GM23338 (cell line): ENCODE measurements around the gene CXCR5. TPM values are rescaled to one million over a fixed set of nuclear protein-coding genes. Genes with fewer than 3 reads are reported as not detected.

Source experiments
- ATAC-seq: fragments of 200-7000 bp; cut with Tn5 transposase; 3 replicates; pipeline ENCODE4 v1.9.1; 2020
- DNase-seq: peaks from one replicate; pipeline ENCODE4 v3.0.0-alpha.2; 2015; ENCODE audit warnings: low spot score
- H2AFZ ChIP-seq: fragments of 200-600 bp; sonication (generic); 2 replicates; pipeline ENCODE4 v1.8.0; 2016; ENCODE audit warnings: antibody characterized with exemption, mild to moderate bottlenecking, moderate library complexity
- H3F3A ChIP-seq: fragments of 200-600 bp; sonication (generic); replicated peaks from 2 replicates; pipeline ENCODE4 v1.8.0; 2017; ENCODE audit warnings: antibody characterized with exemption, mixed run types, low read depth
- H3K27ac ChIP-seq: fragments of 200-600 bp; sonication (generic); 2 replicates; pipeline ENCODE4 v1.6.1; 2016; ENCODE audit warnings: low read depth
- H3K27me3 ChIP-seq: fragments of 200-600 bp; sonication (generic); 2 replicates; pipeline ENCODE4 v1.8.0; 2016; ENCODE audit warnings: mild to moderate bottlenecking, mixed run types, moderate library complexity; ENCODE audit not compliant: insufficient read depth
- H3K36me3 ChIP-seq: fragments of 200-600 bp; sonication (generic); 2 replicates; pipeline ENCODE4 v1.8.0; 2016; ENCODE audit warnings: mild to moderate bottlenecking; ENCODE audit not compliant: insufficient read depth
- H3K4me1 ChIP-seq: fragments of 200-600 bp; sonication (generic); 2 replicates; pipeline ENCODE4 v1.8.0; 2016; ENCODE audit warnings: mild to moderate bottlenecking, moderate library complexity; ENCODE audit not compliant: insufficient read depth
- H3K4me2 ChIP-seq: fragments of 200-600 bp; sonication (generic); 2 replicates; pipeline ENCODE4 v1.7.1; 2017; ENCODE audit warnings: mixed run types
- H3K4me3 ChIP-seq: fragments of 200-600 bp; sonication (generic); 2 replicates; pipeline ENCODE4 v1.6.1; 2016; ENCODE audit warnings: mixed run types
- H3K79me2 ChIP-seq: fragments of 200-600 bp; sonication (generic); replicated peaks from 2 replicates; pipeline ENCODE4 v1.8.0; 2017; ENCODE audit warnings: mild to moderate bottlenecking; ENCODE audit not compliant: insufficient read depth
- H3K9me2 ChIP-seq: fragments of 200-600 bp; sonication (generic); 2 replicates; pipeline ENCODE4 v1.8.0; 2017; ENCODE audit not compliant: insufficient read depth
- H4K20me1 ChIP-seq: fragments of 200-600 bp; sonication (generic); replicated peaks from 2 replicates; pipeline ENCODE4 v1.8.0; 2017; ENCODE audit warnings: mild to moderate bottlenecking; ENCODE audit not compliant: insufficient read depth
- H3K27ac Mint-ChIP-seq: 2 replicates; pipeline ENCODE4 v1.8.0; 2020; ENCODE audit warnings: inconsistent platforms, mild to moderate bottlenecking, moderate library complexity, mixed read lengths
- H3K27me3 Mint-ChIP-seq: 3 replicates; pipeline ENCODE4 v1.8.0; 2022; ENCODE audit warnings: low read depth, mild to moderate bottlenecking, moderate library complexity, mixed read lengths, inconsistent platforms; ENCODE audit not compliant: insufficient read depth, poor library complexity
- H3K36me3 Mint-ChIP-seq: 3 replicates; pipeline ENCODE4 v1.8.0; 2021; ENCODE audit warnings: low read depth, mild to moderate bottlenecking, inconsistent platforms, moderate library complexity, mixed read lengths
- H3K4me1 Mint-ChIP-seq: 3 replicates; pipeline ENCODE4 v1.8.0; 2020; ENCODE audit warnings: mild to moderate bottlenecking, inconsistent platforms, mixed read lengths
- H3K4me3 Mint-ChIP-seq: 3 replicates; pipeline ENCODE4 v1.8.0; 2021; ENCODE audit warnings: moderate library complexity, mild to moderate bottlenecking, inconsistent platforms, mixed read lengths
- H3K9me3 Mint-ChIP-seq: 3 replicates; pipeline ENCODE4 v1.8.0; 2020; ENCODE audit warnings: moderate library complexity, mild to moderate bottlenecking, inconsistent platforms, mixed read lengths
- CREB1 ChIP-seq: fragments of 250-450 bp; sonication (Bioruptor Pico); IDR thresholded peaks from 2 replicates; pipeline ENCODE4 v1.5.0; 2020; ENCODE audit warnings: low read depth, mild to moderate bottlenecking, moderate library complexity
- ETS1 ChIP-seq: IDR thresholded peaks from 2 replicates; pipeline ENCODE4 v1.6.1; 2016; ENCODE audit warnings: antibody characterized with exemption
- EZH2 ChIP-seq: fragments of 200-600 bp; sonication (generic); IDR thresholded peaks from one replicate; pipeline ENCODE4 v1.8.0; 2017; ENCODE audit warnings: antibody characterized with exemption, mild to moderate bottlenecking, low read depth; ENCODE audit not compliant: unreplicated experiment
- EZH2phosphoT487 ChIP-seq: fragments of 200-600 bp; sonication (generic); IDR thresholded peaks from one replicate; pipeline ENCODE4 v1.8.1; 2018; ENCODE audit warnings: antibody characterized with exemption; ENCODE audit not compliant: unreplicated experiment
- JUNB ChIP-seq: IDR thresholded peaks from one replicate; pipeline ENCODE4 v1.6.1; 2016; ENCODE audit warnings: antibody characterized with exemption; ENCODE audit not compliant: unreplicated experiment
- NANOG ChIP-seq: IDR thresholded peaks from 2 replicates; pipeline ENCODE4 v1.6.1; 2016; ENCODE audit warnings: antibody characterized with exemption, borderline replicate concordance
- POLR2AphosphoS5 ChIP-seq: IDR thresholded peaks from 2 replicates; pipeline ENCODE4 v1.6.1; 2016; ENCODE audit warnings: antibody characterized with exemption, low read depth
- REST ChIP-seq: IDR thresholded peaks from one replicate; pipeline ENCODE4 v1.6.1; 2018; ENCODE audit warnings: antibody characterized with exemption; ENCODE audit not compliant: unreplicated experiment
- ZNF462 ChIP-seq: fragments of 250-450 bp; sonication (Bioruptor Pico); IDR thresholded peaks from 2 replicates; pipeline ENCODE4 v1.5.0; 2020; ENCODE audit warnings: mild to moderate bottlenecking, moderate library complexity
- polyA plus RNA-seq: library from polyadenylated mRNA; unstranded; fragments of >200 nt; fragmentation: Nextera tagmentation; extraction: Ambion mirVana; gene quantifications from 2 replicates; pipeline ENCODE4 v1.2.1, GENCODE V29; 2016
- total RNA-seq: library from RNA; depleted of rRNA; stranded (reverse); fragments of >200 nt; shearing (Covaris generic); gene quantifications from 2 replicates; pipeline ENCODE4 v1.2.3, GENCODE V29; 2014

CXCR5 gene
- total and polyA plus RNA-seq, 2 experiments from 2014 or later = 0.18 TPM; not detected in 1

DNA sequence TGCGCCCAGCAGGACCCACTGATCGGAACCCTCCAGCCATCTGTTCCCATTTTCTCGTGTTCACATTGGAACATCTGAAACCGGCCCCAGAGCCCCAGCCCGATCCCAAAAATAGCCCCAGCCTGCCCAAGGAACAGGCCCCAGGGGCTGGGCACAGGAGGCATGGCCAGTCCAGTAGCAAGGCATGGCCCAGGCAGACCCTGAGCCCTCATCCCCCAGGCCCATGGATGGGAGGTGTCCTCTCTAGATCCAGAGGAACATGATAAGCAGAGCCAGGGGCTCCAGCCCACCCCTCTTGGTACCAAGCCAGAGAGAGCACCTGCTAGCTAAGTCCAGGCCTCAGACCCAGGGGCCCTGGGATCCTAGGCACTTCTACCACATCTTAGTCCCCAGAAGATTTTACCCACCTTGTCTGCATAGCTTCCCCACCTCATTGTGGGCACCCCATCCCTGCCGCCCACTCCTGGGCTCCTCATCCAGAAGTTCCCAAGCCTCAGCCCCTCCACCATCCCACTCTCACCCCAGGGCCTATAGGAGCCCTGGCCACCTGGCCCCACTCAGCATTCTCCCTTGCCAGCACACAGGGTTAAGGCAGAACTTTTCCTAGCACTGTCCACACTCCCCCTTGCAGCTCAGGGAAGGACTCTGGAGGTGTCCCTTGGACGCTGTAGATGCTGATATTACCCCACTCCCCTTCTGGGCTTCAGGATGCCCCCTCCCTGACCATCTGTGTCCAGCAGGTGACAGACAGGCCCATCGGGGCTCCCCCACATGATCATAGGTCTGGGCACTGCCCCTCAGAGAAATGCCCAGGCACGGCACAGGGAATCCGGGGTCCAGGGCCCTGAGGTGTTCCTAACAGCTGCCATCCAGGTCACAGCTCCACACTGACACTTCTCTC, 32.5 kb downstream of the CXCR5 start (continued):
- TF ChIP-seq ZNF462 (CRISPR knock-in tag) (no peak), EZH2phosphoT487 (no peak), NANOG (no peak)

DNA sequence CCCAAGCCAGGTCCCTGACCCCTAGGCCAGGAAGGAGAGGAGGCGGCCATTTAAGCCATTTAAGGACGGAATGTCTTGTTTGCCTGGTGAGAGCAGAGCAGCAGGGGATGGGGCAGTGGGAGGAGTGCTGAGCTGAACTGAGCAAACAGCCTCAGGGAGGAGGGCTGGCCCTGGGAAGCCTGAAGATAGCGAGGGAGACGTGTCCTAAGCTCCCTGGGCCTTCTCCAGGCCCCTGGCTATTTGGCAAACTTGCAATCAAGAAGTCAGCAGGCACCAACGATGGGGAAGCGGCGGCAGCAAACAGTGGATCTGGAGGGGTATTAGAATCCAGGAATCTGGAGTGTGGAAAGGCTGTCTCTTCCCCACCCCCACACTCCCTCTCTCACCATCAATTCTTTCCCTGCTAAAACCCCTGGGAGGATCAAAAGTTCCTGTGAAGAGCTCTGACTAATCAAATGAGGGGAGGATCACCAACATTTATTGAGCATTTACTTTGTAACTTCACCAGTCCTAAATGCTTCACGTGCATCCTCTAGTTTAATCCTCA, 33.2 kb downstream of the CXCR5 start:
- H3K27me3 Mint-ChIP-seq = peaks cover 28% of the 10 kb centered on the region
- no peaks in the 10 kb centered on the region for H3K36me3 ChIP-seq
- H3K4me2 ChIP-seq = peak overlapping the region; percentile 66
- peaks cover 2% of the 10 kb centered on the region; the same call in 2 of the 3 replicates for H3K36me3 Mint-ChIP-seq
- H3K4me1 Mint-ChIP-seq = peaks cover 86% of the 10 kb centered on the region
- H3K27me3 ChIP-seq = no peaks in the 10 kb centered on the region
- H3K27ac ChIP-seq = peak overlapping the region; percentile 97
- peak; percentile 17 for ATAC-seq
- H3K9me3 Mint-ChIP-seq = no peaks in the 10 kb centered on the region
- peaks cover 81% of the 10 kb centered on the region for H3K79me2 ChIP-seq
- H2AFZ ChIP-seq = no peak overlapping the region
- H3K4me3 Mint-ChIP-seq = peak overlapping the region; percentile 67
- peak overlapping the region; percentile 97 for H3K27ac Mint-ChIP-seq
- H3K4me3 ChIP-seq = peak overlapping the region; percentile 35
- peak; percentile 79 for DNase-seq
- H3F3A ChIP-seq = peaks cover 25% of the 10 kb centered on the region
- no peaks in the 10 kb centered on the region for H4K20me1 ChIP-seq
- no peaks in the 10 kb centered on the region for H3K9me2 ChIP-seq
- peaks cover 89% of the 10 kb centered on the region for H3K4me1 ChIP-seq
- TF ChIP-seq NANOG (no peak), ETS1 (no peak), EZH2phosphoT487 (no peak), POLR2AphosphoS5 (no peak), EZH2 (no peak), CREB1 (CRISPR knock-in tag) (no peak), REST (no peak), JUNB (no peak)
